ENCODE results near the gene TMEM156.
A peak's percentile ranks its signal among the peaks of the same experiment; 100 is the strongest.

Gene TMEM156

GRCh38 chr4:39032218-39033085 lies at the start of gene TMEM156:
TSS of gene TMEM156 (minus strand) at chr4:39032409. CDS start at chr4:39032313, 96 bp downstream.
- no peak for DNase-seq (ENCODE audit: low read depth)

- no peak for DNase-seq (ENCODE audit: low read depth)
Observed at GRCh38 chr4:39078829-39079228, 46.6 kb upstream of the TMEM156 start.

- no peak for DNase-seq (ENCODE audit: low read depth)
Observed at GRCh38 chr4:39068907-39069306, 36.7 kb upstream of the TMEM156 start.

GRCh38 chr4:39067451-39067850 lies 35.2 kb upstream of the TMEM156 start:
- no peak for DNase-seq (ENCODE audit: low read depth)

- DNase-seq (ENCODE audit: low read depth): no peak
Observed at GRCh38 chr4:39067031-39067430, 34.8 kb upstream of the TMEM156 start.

GRCh38 chr4:39066371-39066770 lies 34.2 kb upstream of the TMEM156 start:
- no peak for DNase-seq (ENCODE audit: low read depth)

GRCh38 chr4:39063430-39063829 lies 31.2 kb upstream of the TMEM156 start:
- DNase-seq (ENCODE audit: low read depth): no peak

- no peak for DNase-seq (ENCODE audit: low read depth)
Observed at GRCh38 chr4:39062770-39063097, 30.5 kb upstream of the TMEM156 start.

- no peak for DNase-seq (ENCODE audit: low read depth)
Observed at GRCh38 chr4:39062094-39062769, 30.0 kb upstream of the TMEM156 start, which contains the start of gene KLHL5. TSS of gene KLHL5 (plus strand) at chr4:39062232. CDS start at chr4:39062653, 421 bp downstream.

- DNase-seq (ENCODE audit: low read depth): no peak
Observed at GRCh38 chr4:39061457-39061856, 29.2 kb upstream of the TMEM156 start.

- DNase-seq (ENCODE audit: low read depth): no peak
Observed at GRCh38 chr4:39056023-39056422, 23.8 kb upstream of the TMEM156 start.

- DNase-seq (ENCODE audit: low read depth): no peak
Observed at GRCh38 chr4:39054497-39054896, 22.3 kb upstream of the TMEM156 start.

GRCh38 chr4:39053983-39054382 lies 21.8 kb upstream of the TMEM156 start:
- DNase-seq (ENCODE audit: low read depth): no peak

GRCh38 chr4:39051492-39051891 lies 19.3 kb upstream of the TMEM156 start:
- DNase-seq (ENCODE audit: low read depth): no peak

GRCh38 chr4:39050590-39050989 lies 18.4 kb upstream of the TMEM156 start:
- DNase-seq (ENCODE audit: low read depth): no peak

GRCh38 chr4:39048311-39048710 lies 16.1 kb upstream of the TMEM156 start:
- no peak for DNase-seq (ENCODE audit: low read depth)

- no peak for DNase-seq (ENCODE audit: low read depth)
Observed at GRCh38 chr4:39047681-39048080, 15.5 kb upstream of the TMEM156 start.

GRCh38 chr4:39046249-39046648 lies 14.0 kb upstream of the TMEM156 start:
- DNase-seq (ENCODE audit: low read depth): no peak

GRCh38 chr4:39045827-39046221 lies 13.6 kb upstream of the TMEM156 start:
- no peak for DNase-seq (ENCODE audit: low read depth)

- DNase-seq (ENCODE audit: low read depth): peak; percentile 13
Observed at GRCh38 chr4:39044956-39045826, 13.0 kb upstream of the TMEM156 start.

GRCh38 chr4:39044364-39044955 lies 12.3 kb upstream of the TMEM156 start:
- DNase-seq (ENCODE audit: low read depth): peak; percentile 91

GRCh38 chr4:39043861-39044363 lies 11.7 kb upstream of the TMEM156 start:
- no peak for DNase-seq (ENCODE audit: low read depth)

Data from activated T-cell treated with anti-CD3 and anti-CD28 coated beads for 1 hour (primary cell).